ENCODE data around the gene LINGO1. TPM values are rescaled to one million over a fixed set of nuclear protein-coding genes. Genes with fewer than 3 reads are reported as not detected.

The LINGO1 gene
- total and polyA plus RNA-seq, 2 donors (not counting 1 experiment from before 2014, with no cell fraction given): not detected

DNA sequence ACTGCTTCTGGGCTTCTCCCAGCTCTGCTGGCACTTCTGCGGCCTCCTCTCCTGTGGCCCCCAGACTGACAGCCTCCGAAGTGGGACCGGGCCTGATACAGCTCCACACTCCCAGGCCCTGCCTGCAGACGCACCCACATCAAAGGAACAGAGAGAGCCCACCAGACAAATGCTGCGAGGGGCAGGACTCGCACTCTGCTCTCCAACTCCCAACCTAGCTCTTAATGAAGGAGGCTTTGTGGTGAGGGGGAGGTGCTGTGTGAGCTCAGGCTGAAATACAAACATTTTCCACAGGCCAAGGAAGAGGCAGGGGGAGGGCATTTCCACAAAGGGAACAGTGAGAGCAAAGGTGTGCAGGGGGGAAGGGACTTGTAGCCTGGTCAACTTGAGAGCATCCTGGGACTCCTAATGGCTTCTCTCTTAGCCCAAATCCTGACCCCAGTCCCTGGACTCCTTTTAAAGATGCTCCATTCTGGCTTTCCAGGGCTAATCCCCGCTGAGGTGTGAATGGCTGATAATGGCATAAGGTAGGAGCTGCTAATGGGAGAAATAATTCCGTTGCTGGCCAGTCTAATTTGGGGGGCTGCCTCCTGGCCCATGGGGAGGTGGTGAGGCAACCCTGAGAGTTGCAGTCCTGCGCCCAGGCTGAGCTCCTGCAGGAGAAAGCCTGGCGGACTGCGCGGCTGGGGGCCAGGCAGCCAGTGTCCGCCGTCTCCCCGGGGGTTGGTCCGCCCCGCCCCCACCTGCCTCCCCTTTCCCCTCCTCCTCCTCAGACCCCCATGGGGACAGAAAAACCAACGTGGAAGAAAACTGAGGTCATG, 9.6 kb downstream of the LINGO1 start:
- WGBS (ENCODE audit: insufficient coverage): 93% methylated on average over 5 of the region's 18 CpGs
- no peak for DNase-seq
- H3K79me2 ChIP-seq (ENCODE audit: control insufficient read depth, insufficient read depth, low read length): no peaks in the 10 kb centered on the region
- no peak overlapping the region for H3K27ac ChIP-seq (ENCODE audit: low read length in 2 of 2)
- H3K9me3 Mint-ChIP-seq (ENCODE audit: insufficient read depth): no peaks in the 10 kb centered on the region
- CTCF ChIA-PET: no interaction called here
- no peak for TF ChIP-seq EZH2 (IDR thresholded peaks at IDR 0.05; ENCODE audit: borderline replicate concordance, insufficient read depth, low read depth, low read length, poor library complexity, severe bottlenecking)
- TF ChIP-seq, protein P1, sequence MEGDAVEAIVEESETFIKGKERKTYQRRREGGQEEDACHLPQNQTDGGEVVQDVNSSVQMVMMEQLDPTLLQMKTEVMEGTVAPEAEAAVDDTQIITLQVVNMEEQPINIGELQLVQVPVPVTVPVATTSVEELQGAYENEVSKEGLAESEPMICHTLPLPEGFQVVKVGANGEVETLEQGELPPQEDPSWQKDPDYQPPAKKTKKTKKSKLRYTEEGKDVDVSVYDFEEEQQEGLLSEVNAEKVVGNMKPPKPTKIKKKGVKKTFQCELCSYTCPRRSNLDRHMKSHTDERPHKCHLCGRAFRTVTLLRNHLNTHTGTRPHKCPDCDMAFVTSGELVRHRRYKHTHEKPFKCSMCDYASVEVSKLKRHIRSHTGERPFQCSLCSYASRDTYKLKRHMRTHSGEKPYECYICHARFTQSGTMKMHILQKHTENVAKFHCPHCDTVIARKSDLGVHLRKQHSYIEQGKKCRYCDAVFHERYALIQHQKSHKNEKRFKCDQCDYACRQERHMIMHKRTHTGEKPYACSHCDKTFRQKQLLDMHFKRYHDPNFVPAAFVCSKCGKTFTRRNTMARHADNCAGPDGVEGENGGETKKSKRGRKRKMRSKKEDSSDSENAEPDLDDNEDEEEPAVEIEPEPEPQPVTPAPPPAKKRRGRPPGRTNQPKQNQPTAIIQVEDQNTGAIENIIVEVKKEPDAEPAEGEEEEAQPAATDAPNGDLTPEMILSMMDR (IDR thresholded peaks at IDR 0.05): no peak
- intact Hi-C loops (cut with micrococcal nuclease): no loop called here
- H4K20me1 ChIP-seq (ENCODE audit: control insufficient read depth, insufficient read depth, low read length, poor library complexity, severe bottlenecking): no peaks in the 10 kb centered on the region
- no peak overlapping the region for H3K4me3 ChIP-seq (ENCODE audit: control extremely low read depth in 1 of 5, extremely low read depth in 1 of 5, insufficient read depth in 1 of 5, low read depth in 2 of 5, low read length in 4 of 5)
- peaks cover 0 to 3% (median 0%) of the 10 kb centered on the region in 3 donors for H3K9me3 ChIP-seq (ENCODE audit: control extremely low read depth in 1 of 3, control insufficient read depth in 2 of 3, insufficient read depth in 1 of 3, low read length in 2 of 3)
- H3K27me3 ChIP-seq (replicated peaks in 1 of 4; ENCODE audit: control extremely low read depth in 1 of 4, control insufficient read depth in 3 of 4, insufficient read depth in 4 of 4, low read length in 3 of 4): peaks cover 0 to 4% (median 0%) of the 10 kb centered on the region in 4 experiments
- H3K9ac ChIP-seq (ENCODE audit: low read length): no peak overlapping the region
- H3K4me2 ChIP-seq (replicated peaks; ENCODE audit: low read depth, low read length, poor library complexity, severe bottlenecking): no peak overlapping the region
- ATAC-seq (ENCODE audit: low read depth): no peak
- no peak overlapping the region for H2AFZ ChIP-seq (ENCODE audit: insufficient read depth, low read depth, low read length, poor library complexity, severe bottlenecking)
- H3K27me3 Mint-ChIP-seq: peaks cover 11% of the 10 kb centered on the region
- H3K4me3 Mint-ChIP-seq: no peak overlapping the region
- H3K4me1 ChIP-seq (ENCODE audit: control insufficient read depth in 2 of 2, insufficient read depth in 2 of 2, low read length in 2 of 2): no peaks in the 10 kb centered on the region
- POLR2A ChIA-PET: no interaction called here
- H3K4me1 Mint-ChIP-seq: no peaks in the 10 kb centered on the region
- H3K36me3 ChIP-seq (replicated peaks in 1 of 2; ENCODE audit: control extremely low read depth in 1 of 2, control insufficient read depth in 1 of 2, extremely low read depth in 1 of 2, insufficient read depth in 2 of 2, low read length in 1 of 2): no peaks in the 10 kb centered on the region
- no peak overlapping the region for H3K27ac Mint-ChIP-seq

DNA sequence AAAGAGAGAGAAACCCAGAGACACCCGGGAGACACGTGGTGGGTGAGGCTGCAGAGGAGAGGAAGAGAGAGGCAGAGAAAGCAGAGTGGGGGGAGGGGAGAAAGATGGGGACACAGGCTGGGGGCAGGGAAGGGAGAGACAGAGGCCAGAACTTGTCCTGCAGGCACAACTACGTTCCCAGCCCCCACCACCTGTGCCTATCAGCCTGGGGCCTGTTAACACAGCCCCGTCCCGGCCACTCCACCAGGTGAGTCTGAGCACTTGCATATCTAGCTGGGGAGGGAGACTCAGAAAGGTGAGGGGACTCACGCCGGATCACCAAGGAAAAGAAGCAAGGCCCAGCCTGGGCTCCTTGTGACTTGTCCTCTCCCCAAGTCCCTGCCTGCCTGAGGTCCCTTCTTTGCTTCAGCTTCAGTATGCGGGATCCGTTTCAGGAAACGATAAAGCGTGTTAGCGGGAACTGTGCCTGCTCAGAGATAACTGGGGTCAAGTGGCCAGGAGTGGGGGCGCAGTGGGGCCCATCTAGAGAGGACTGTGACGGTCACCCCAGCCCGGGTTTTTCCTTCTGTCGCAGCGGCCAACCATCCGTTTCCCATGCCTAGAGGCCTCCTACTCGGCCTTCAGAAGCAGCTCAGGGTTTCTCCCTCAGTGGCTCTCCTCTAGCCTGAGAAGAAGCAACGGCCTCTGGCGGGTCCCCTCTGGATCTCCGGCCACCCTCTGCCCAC, 10.3 kb downstream of the LINGO1 start:
- Histone ChIP-seq H3K4me1 (ENCODE audit: control insufficient read depth in 2 of 2, insufficient read depth in 2 of 2, low read length in 2 of 2) (no peaks in the 10 kb centered on the region), H2AFZ (ENCODE audit: insufficient read depth, low read depth, low read length, poor library complexity, severe bottlenecking) (no peak overlapping the region), H3K4me2 (replicated peaks; ENCODE audit: low read depth, low read length, poor library complexity, severe bottlenecking) (no peak overlapping the region), H3K27ac (ENCODE audit: low read length in 2 of 2) (no peak overlapping the region), H3K4me3 (ENCODE audit: control extremely low read depth in 1 of 5, extremely low read depth in 1 of 5, insufficient read depth in 1 of 5, low read depth in 2 of 5, low read length in 4 of 5) (no peak overlapping the region), H3K27me3 (replicated peaks in 1 of 4; ENCODE audit: control extremely low read depth in 1 of 4, control insufficient read depth in 3 of 4, insufficient read depth in 4 of 4, low read length in 3 of 4) (peaks cover 0 to 4% (median 0%) of the 10 kb centered on the region in 4 experiments), H4K20me1 (ENCODE audit: control insufficient read depth, insufficient read depth, low read length, poor library complexity, severe bottlenecking) (no peaks in the 10 kb centered on the region), H3K36me3 (replicated peaks in 1 of 2; ENCODE audit: control extremely low read depth in 1 of 2, control insufficient read depth in 1 of 2, extremely low read depth in 1 of 2, insufficient read depth in 2 of 2, low read length in 1 of 2) (no peaks in the 10 kb centered on the region), H3K79me2 (ENCODE audit: control insufficient read depth, insufficient read depth, low read length) (no peaks in the 10 kb centered on the region), H3K9ac (ENCODE audit: low read length) (no peak overlapping the region), H3K9me3 (ENCODE audit: control extremely low read depth in 1 of 3, control insufficient read depth in 2 of 3, insufficient read depth in 1 of 3, low read length in 2 of 3) (no peaks in the 10 kb centered on the region)
- TF ChIP-seq EZH2 (IDR thresholded peaks at IDR 0.05; ENCODE audit: borderline replicate concordance, insufficient read depth, low read depth, low read length, poor library complexity, severe bottlenecking): no peak
- H3K4me3 Mint-ChIP-seq: no peak overlapping the region
- H3K9me3 Mint-ChIP-seq (ENCODE audit: insufficient read depth): no peaks in the 10 kb centered on the region
- H3K4me1 Mint-ChIP-seq: no peaks in the 10 kb centered on the region
- POLR2A ChIA-PET: no interaction called here
- CTCF ChIA-PET: no interaction called here
- ATAC-seq (ENCODE audit: low read depth) (no peak), DNase-seq (no peak)
- intact Hi-C loops (cut with micrococcal nuclease): no loop called here
- H3K27me3 Mint-ChIP-seq: peaks cover 5% of the 10 kb centered on the region
- no peak overlapping the region for H3K27ac Mint-ChIP-seq
- 79% methylated on average over 21 of the region's 22 CpGs for WGBS (ENCODE audit: insufficient coverage)

Data from B cell (primary cell).